IMR-90 (cell line): ENCODE results near the gene MEST. TPM values are rescaled to one million over a fixed set of nuclear protein-coding genes. Genes with fewer than 3 reads are reported as not detected.
"Not testable (repeated sequence)": the region's sequence is repeated elsewhere in the genome, so short reads cannot be mapped to it uniquely, and the experiment has no call there.

Source experiments
- ATAC-seq: fragments of 200-7000 bp; cut with Tn5 transposase; 2 replicates; pipeline ENCODE4 v1.9.1; 2020; ENCODE audit warnings: low read depth, mild to moderate bottlenecking, moderate library complexity
- BruUV-seq: library from RNA; stranded (reverse); fragments of 400-500 nt; replicated peaks from 2 replicates; lab custom pipeline; 2021; lab: Mats Ljungman, UMichigan
- CTCF ChIA-PET: fragments of 300-600 bp; formaldehyde crosslinking; extraction: SDS; loops from one replicate; lab custom pipeline; 2021; ENCODE audit warnings: antibody characterized with exemption; lab: Yijun Ruan, JAX
- POLR2A ChIA-PET: fragments of 300-600 bp; sonication (Branson Sonifier 250); formaldehyde crosslinking; loops from one replicate; lab custom pipeline; 2022; ENCODE audit warnings: antibody characterized with exemption; ENCODE audit not compliant: unreplicated experiment; lab: Charles Lee
- DNase-seq: peaks from one replicate; pipeline ENCODE4 v3.0.0; 2013
- H2AFZ ChIP-seq: replicated peaks from 2 replicates; pipeline ENCODE3; 2013; ENCODE audit warnings: low read length, mild to moderate bottlenecking; ENCODE audit not compliant: poor library complexity
- H2AK5ac ChIP-seq: 2 replicates; pipeline ENCODE4 v1.6.1; 2013; ENCODE audit warnings: low read depth, low read length, inconsistent platforms
- H2AK9ac ChIP-seq: replicated peaks from 2 replicates; pipeline ENCODE3; 2013; ENCODE audit warnings: mild to moderate bottlenecking, low read depth, low read length, moderate library complexity; ENCODE audit not compliant: poor library complexity
- H2BK120ac ChIP-seq: 2 replicates; pipeline ENCODE4 v1.6.1; 2013; ENCODE audit warnings: low read depth, low read length, inconsistent platforms
- H2BK15ac ChIP-seq: 3 replicates; pipeline ENCODE4 v1.6.1; 2013; ENCODE audit warnings: low read depth, low read length, inconsistent platforms
- H2BK20ac ChIP-seq: 2 replicates; pipeline ENCODE4 v1.6.1; 2013; ENCODE audit warnings: low read depth, mild to moderate bottlenecking, inconsistent platforms, low read length, moderate library complexity
- H2BK5ac ChIP-seq: 2 replicates; pipeline ENCODE4 v1.6.1; 2013; ENCODE audit warnings: mild to moderate bottlenecking, low read depth, low read length, inconsistent platforms; ENCODE audit not compliant: poor library complexity, severe bottlenecking
- H3K14ac ChIP-seq: replicated peaks from 2 replicates; pipeline ENCODE4 v1.6.1; 2013; ENCODE audit warnings: low read depth, low read length, inconsistent platforms
- H3K18ac ChIP-seq: 2 replicates; pipeline ENCODE4 v1.6.1; 2013; ENCODE audit warnings: low read depth, low read length, control low read depth
- H3K23ac ChIP-seq: 2 replicates; pipeline ENCODE4 v1.6.1; 2013; ENCODE audit warnings: low read depth, low read length, inconsistent platforms
- H3K27ac ChIP-seq: 2 replicates; pipeline ENCODE4 v1.5.1; 2013; ENCODE audit warnings: mild to moderate bottlenecking, control low read depth, low read length; ENCODE audit not compliant: insufficient read depth
- H3K27me3 ChIP-seq: 2 replicates; pipeline ENCODE4 v1.6.1; 2013; ENCODE audit warnings: low read length; ENCODE audit not compliant: control insufficient read depth, insufficient read depth
- H3K36me3 ChIP-seq: 2 replicates; pipeline ENCODE4 v1.6.1; 2013; ENCODE audit warnings: low read length, mixed read lengths; ENCODE audit not compliant: control insufficient read depth, insufficient read depth
- H3K4ac ChIP-seq: 2 replicates; pipeline ENCODE4 v1.6.1; 2013; ENCODE audit warnings: low read depth, low read length, inconsistent platforms
- H3K4me1 ChIP-seq: 2 replicates; pipeline ENCODE4 v1.6.1; 2013; ENCODE audit warnings: low read length, mixed read lengths; ENCODE audit not compliant: control insufficient read depth, insufficient read depth
- H3K4me2 ChIP-seq: 2 replicates; pipeline ENCODE4 v1.6.1; 2013; ENCODE audit warnings: low read depth, mild to moderate bottlenecking, control low read depth, low read length, moderate library complexity
- H3K4me3 ChIP-seq: 2 replicates; pipeline ENCODE4 v1.5.1; 2013; ENCODE audit warnings: low read depth, mild to moderate bottlenecking, control low read depth, low read length, moderate library complexity; ENCODE audit not compliant: insufficient read depth
- H3K56ac ChIP-seq: 2 replicates; pipeline ENCODE4 v1.6.1; 2013; ENCODE audit warnings: low read length, inconsistent platforms; ENCODE audit not compliant: insufficient read depth; ENCODE audit errors: extremely low read depth
- H3K79me1 ChIP-seq, 2 experiments: 2 replicates each; pipeline ENCODE4 v1.6.1; 2013; ENCODE audit warnings: low read length in 2 of 2, inconsistent platforms in 1 of 2, low read depth in 1 of 2
- H3K9ac ChIP-seq: 2 replicates; pipeline ENCODE4 v1.6.1; 2013; ENCODE audit warnings: low read depth, low read length, control low read depth
- H3K9me1 ChIP-seq: 2 replicates; pipeline ENCODE4 v1.6.1; 2013; ENCODE audit warnings: low read length, inconsistent platforms; ENCODE audit not compliant: insufficient read depth
- H3K9me3 ChIP-seq: 2 replicates; pipeline ENCODE4 v1.6.1; 2013; ENCODE audit warnings: low read length; ENCODE audit not compliant: control insufficient read depth, insufficient read depth
- H4K20me1 ChIP-seq: 2 replicates; pipeline ENCODE4 v1.6.1; 2013; ENCODE audit warnings: low read length, inconsistent platforms; ENCODE audit not compliant: insufficient read depth
- H4K5ac ChIP-seq: 2 replicates; pipeline ENCODE4 v1.6.1; 2013; ENCODE audit warnings: mild to moderate bottlenecking, low read depth, low read length, control low read depth
- H4K8ac ChIP-seq, 2 experiments: 2 replicates each; pipeline ENCODE4 v1.6.1; 2013; ENCODE audit warnings: low read depth in 2 of 2, low read length in 2 of 2, control low read depth in 1 of 2, inconsistent platforms in 1 of 2
- H4K91ac ChIP-seq: 2 replicates; pipeline ENCODE4 v1.6.1; 2013; ENCODE audit warnings: low read depth, low read length, inconsistent platforms; ENCODE audit not compliant: insufficient read depth
- MXI1 ChIP-seq: IDR thresholded peaks from 2 replicates; pipeline ENCODE4 v1.6.1; 2012; ENCODE audit warnings: low read depth, mild to moderate bottlenecking, low read length, moderate library complexity, borderline replicate concordance
- NFE2L2 ChIP-seq: fragments of 150-350 bp; IDR thresholded peaks from 2 replicates; pipeline ENCODE4 v1.6.1; 2016; ENCODE audit warnings: low read depth, mild to moderate bottlenecking, low read length
- RAD21 ChIP-seq: IDR thresholded peaks from 2 replicates; pipeline ENCODE4 v1.6.1; 2012; ENCODE audit warnings: low read length, improper control_type of control experiment
- WGBS, 2 experiments: methylation state at CpG; one replicate each; pipeline versions ENCODE4 v1.1.5 to v1.1.7; 2013; ENCODE audit warnings: missing lambda C conversion rate in 2 of 2; ENCODE audit not compliant: insufficient read length in 1 of 2; ENCODE audit errors: extremely low coverage in 2 of 2; 5-methylcytosine and 5-hydroxymethylcytosine counted together
- dilution Hi-C: fragments of 300-500 bp; cut with HindIII; formaldehyde crosslinking; loops from one replicate; pipeline ENCODE4 v1.14.3; 2018; ENCODE audit warnings: low sequenced_read_pairs; ENCODE audit not compliant: unreplicated experiment
- in situ Hi-C: fragments of 300-500 bp; cut with MboI; formaldehyde crosslinking; loops from 3 replicates; pipeline ENCODE4 v1.14.3; 2019; ENCODE audit warnings: low sequenced_read_pairs, inconsistent platforms, mixed read lengths
- intact Hi-C: fragments of 100-400 bp; cut with micrococcal nuclease; formaldehyde crosslinking; loops from 2 replicates; pipeline ENCODE4 v1.10.0; 2022
- polyA plus RNA-seq, 3 experiments: library from polyadenylated mRNA; depleted of rRNA; stranded (reverse); fragments of >200 nt; gene quantifications; 2 replicates each; pipeline ENCODE4 v1.2.3, GENCODE V29; 2012; ENCODE audit warnings: low replicate concordance in 1 of 3
- total RNA-seq: library from RNA; depleted of rRNA; stranded (reverse); fragments of >200 nt; gene quantifications from 2 replicates; pipeline ENCODE4 v1.2.3, GENCODE V29; 2012
- TF ChIP-seq, protein P1 (sequence below): fragments of 150-350 bp; IDR thresholded peaks from 2 replicates; pipeline ENCODE4 v1.6.1; 2017; ENCODE audit warnings: mild to moderate bottlenecking, antibody characterized with exemption, low read length, low read depth

The MEST gene
- total and polyA plus RNA-seq, 2 of the 4 experiments (the other 2 are of a cell fraction): 219 to 317 TPM

DNA sequence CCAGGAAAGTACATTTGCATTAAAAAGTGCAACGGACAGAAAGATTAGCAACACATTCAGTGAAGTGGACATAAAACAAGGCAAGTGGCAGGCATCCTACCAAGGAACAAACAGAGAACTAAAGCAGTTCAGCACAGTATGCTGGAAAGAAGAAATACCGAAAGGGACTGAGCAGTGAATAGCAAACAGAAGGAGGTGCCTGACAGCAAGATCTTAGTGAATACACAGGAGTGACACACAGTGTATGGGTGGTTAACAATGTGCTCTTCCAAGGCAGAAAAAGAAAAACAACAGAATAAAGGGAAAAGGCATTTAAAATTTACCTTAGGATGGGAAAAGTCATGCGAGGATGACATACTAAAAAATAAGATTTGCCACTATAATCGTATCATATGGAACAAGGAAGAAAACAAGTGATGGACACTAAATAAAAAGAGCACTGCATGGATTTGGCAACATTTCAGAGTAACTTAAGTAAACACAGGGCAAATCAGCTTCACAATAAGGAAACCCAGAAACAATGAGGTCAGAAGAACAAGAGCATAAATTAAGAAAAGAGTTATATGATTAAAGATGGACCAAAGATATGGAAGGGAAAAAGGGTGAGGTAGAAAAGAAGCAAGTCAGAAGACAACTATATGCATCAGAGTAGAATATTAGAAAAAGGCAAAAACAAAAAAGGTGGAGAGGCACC is 29.5 kb downstream of the MEST start:
- H3K4me2 ChIP-seq: no peak overlapping the region
- ChIA-PET POLR2A (no interaction called here), CTCF (no interaction called here)
- H3K23ac ChIP-seq: no peak overlapping the region
- no peak overlapping the region for H3K9ac ChIP-seq
- no peak overlapping the region for H2BK15ac ChIP-seq
- no peak overlapping the region for H3K27ac ChIP-seq
- no peaks in the 10 kb centered on the region for H3K27me3 ChIP-seq
- no peak overlapping the region for H3K18ac ChIP-seq
- H3K14ac ChIP-seq: no peak overlapping the region
- H2BK120ac ChIP-seq: no peak overlapping the region
- peaks cover 5% of the 10 kb centered on the region for H3K36me3 ChIP-seq
- H4K20me1 ChIP-seq: no peaks in the 10 kb centered on the region
- H4K8ac ChIP-seq: no peak overlapping the region
- no peaks in the 10 kb centered on the region for H3K4me1 ChIP-seq
- no peak for ATAC-seq
- no peaks in the 10 kb centered on the region for H3K79me1 ChIP-seq
- H3K4ac ChIP-seq: no peak overlapping the region
- no peak overlapping the region for H2AK9ac ChIP-seq
- WGBS, 2 experiments: 90% methylated on average over 2 of the region's 4 CpGs; no CpG with 5 or more reads in 1 of the 2 experiments
- no peak for DNase-seq
- H3K4me3 ChIP-seq: no peak overlapping the region
- H2AFZ ChIP-seq: no peak overlapping the region
- TF ChIP-seq, protein P1, sequence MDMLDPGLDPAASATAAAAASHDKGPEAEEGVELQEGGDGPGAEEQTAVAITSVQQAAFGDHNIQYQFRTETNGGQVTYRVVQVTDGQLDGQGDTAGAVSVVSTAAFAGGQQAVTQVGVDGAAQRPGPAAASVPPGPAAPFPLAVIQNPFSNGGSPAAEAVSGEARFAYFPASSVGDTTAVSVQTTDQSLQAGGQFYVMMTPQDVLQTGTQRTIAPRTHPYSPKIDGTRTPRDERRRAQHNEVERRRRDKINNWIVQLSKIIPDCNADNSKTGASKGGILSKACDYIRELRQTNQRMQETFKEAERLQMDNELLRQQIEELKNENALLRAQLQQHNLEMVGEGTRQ: no peak
- TF ChIP-seq MXI1 (no peak), NFE2L2 (no peak), RAD21 (no peak)
- H3K56ac ChIP-seq: no peak overlapping the region
- dilution Hi-C loops (no loop called here), intact Hi-C loops (no loop called here), in situ Hi-C loops (no loop called here)
- no peak overlapping the region for H4K5ac ChIP-seq
- H3K9me1 ChIP-seq: 0 out of 2 replicates have a peak, but pooled peaks cover 4% of the 10 kb centered on the region
- no peak overlapping the region for H2BK5ac ChIP-seq
- TSS peak; percentile 8 for BruUV-seq
- no peak overlapping the region for H4K91ac ChIP-seq
- no peaks in the 10 kb centered on the region for H3K9me3 ChIP-seq
- no peak overlapping the region for H2AK5ac ChIP-seq
- no peak overlapping the region for H2BK20ac ChIP-seq

DNA sequence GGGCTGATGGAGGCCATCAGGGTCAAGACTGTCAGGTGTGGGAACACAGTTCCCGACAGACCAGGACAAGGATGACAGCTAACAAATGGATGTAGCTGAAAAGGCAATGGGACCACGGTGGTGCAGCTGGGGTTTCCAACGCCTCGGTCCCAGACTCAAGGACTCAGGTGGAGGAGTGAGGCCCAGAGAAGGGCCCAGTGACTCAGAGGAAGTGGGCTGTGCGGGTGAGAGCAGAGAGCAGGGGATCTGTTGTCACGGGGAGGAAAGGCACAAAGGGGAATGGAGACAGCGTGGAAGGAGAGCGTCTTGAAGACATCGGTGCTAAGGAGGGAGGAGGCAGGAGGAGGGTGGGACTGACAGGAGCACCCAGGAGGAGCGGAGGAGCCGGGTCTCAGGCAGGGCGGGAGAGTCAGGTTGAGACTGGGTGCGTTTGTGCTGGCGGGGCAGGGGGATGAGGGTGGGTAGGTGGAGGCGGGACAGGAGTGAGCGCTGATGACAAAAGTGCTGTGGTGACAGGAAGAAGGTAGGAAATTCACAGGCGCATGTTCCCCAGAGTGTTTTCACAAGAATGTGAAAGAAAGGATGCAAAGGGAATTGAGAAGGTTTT is 31.7 kb downstream of the MEST start:
- H3K18ac ChIP-seq, H2BK20ac ChIP-seq, H3K36me3 ChIP-seq, H4K5ac ChIP-seq, H3K14ac ChIP-seq, H3K56ac ChIP-seq, H3K4me3 ChIP-seq, DNase-seq, H3K27me3 ChIP-seq, CTCF ChIA-PET, BruUV-seq, H4K8ac ChIP-seq, dilution Hi-C loops, H2AFZ ChIP-seq, H2BK5ac ChIP-seq, intact Hi-C loops, H2AK9ac ChIP-seq, H4K91ac ChIP-seq, H3K9me1 ChIP-seq, H2BK120ac ChIP-seq, H4K20me1 ChIP-seq, H3K4ac ChIP-seq, H3K4me1 ChIP-seq, H3K27ac ChIP-seq, H3K4me2 ChIP-seq, ATAC-seq, H3K9me3 ChIP-seq, H3K79me1 ChIP-seq, H3K9ac ChIP-seq, H3K23ac ChIP-seq, H2BK15ac ChIP-seq, in situ Hi-C loops, POLR2A ChIA-PET, H2AK5ac ChIP-seq: not testable (repeated sequence)
- WGBS, 2 experiments: 94% methylated on average over 6 of the region's 17 CpGs; no CpG with 5 or more reads in 1 of the 2 experiments
